Central memory CD4-positive, alpha-beta T cell (primary cell): ENCODE results near the gene OR2H2.

Experiments
- DNase-seq: peaks from one replicate; pipeline ENCODE4 v3.0.0; 2022
- total RNA-seq, 3 experiments: gene quantifications; one replicate each; lab custom pipeline; 2026; lab: John Stamatoyannopoulos, UW

The OR2H2 gene
- 0 reads per million in 3 experiments for total RNA-seq

GRCh38 chr6:29584821-29585220, at the start of gene OR2H2:
TSS of gene OR2H2 (plus strand) at chr6:29585121. CDS start at chr6:29587945, 2,824 bp downstream.
- no peak for DNase-seq

DNA sequence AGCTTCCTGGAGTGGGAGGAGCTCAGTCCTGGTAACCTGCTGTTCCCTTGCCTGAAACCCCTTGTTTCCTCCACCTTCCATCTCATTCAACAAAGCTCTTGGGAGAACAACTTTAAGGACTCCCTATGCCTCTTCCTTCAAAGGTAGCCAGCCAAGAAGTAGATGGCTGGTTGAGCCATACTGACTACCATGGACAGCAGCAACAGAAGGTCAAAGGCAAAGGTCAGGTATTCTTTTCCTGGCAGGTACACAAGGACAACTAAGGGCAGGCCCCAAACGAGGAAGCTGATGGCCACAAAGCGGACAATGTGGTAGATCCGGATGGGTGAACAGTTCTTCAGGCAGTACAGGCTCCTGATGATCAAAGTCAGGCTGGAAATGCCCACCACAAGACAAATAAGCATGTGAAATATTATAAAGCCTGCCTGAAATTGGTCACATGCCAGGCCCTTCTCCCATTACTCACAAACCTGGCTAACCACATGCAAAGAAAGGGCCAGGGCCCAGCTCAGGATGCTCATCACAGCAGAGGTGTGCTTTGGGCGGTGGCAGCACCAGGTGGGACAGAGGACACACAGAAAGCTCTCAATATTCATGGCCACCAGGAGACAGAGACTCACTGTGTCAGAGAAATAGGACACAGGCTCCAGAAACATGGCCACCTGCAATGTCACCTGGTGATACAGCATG, 47.1 kb upstream of the OR2H2 start:
- no peak for DNase-seq

DNA sequence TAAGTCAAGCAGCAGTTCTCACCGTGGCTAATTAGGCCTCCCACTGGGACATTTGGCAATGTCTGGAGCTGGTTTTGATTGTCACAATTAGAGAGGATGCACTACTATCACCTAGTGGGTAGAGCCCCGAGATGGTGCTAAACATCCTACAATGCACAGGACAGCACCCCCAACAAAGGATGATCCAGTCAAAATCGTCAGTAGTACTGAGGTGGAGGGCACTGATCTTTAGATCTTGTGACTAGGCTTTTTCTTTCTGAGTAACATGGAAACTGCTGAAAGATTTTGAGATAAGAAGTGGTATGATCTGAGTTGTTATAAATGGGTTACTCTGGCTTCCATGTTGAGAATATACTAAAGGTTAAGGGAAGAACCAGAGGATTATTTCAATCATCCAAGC, 37.3 kb upstream of the OR2H2 start:
- DNase-seq = no peak

- DNase-seq = peak; percentile 55
These were observed 32.3 kb upstream of the OR2H2 start for GRCh38 chr6:29552512-29553051.

GRCh38 chr6:29553268-29554057, 31.5 kb upstream of the OR2H2 start:
- no peak for DNase-seq

- DNase-seq = no peak
These were observed 30.2 kb upstream of the OR2H2 start for GRCh38 chr6:29554764-29555163.

DNA sequence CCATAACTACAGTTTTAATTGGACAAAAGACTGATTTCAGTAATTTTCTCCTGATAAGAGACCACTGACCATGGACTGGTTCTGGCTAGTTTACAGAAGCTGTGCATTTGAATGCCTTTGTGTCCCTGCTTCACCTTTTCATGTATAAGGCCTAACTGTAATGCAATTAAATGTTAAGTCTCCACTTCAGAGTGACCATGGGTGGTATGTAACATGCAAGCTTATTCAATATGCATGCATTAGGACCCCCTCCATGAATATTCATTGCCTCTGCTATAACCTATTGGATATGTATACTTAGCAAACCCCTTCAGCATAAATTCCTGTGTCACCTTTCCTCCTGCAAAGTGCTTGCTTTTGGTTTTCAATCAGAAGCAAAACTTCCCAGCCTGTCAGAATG, 27.6 kb upstream of the OR2H2 start:
- no peak for DNase-seq

- DNase-seq = no peak
These were observed 26.4 kb upstream of the OR2H2 start for GRCh38 chr6:29558439-29559079.

- no peak for DNase-seq
These were observed 25.2 kb upstream of the OR2H2 start, which contains the start of gene UBD for GRCh38 chr6:29559524-29560287. TSS of gene UBD (minus strand) at chr6:29559732. CDS start at chr6:29559701, 31 bp downstream.

- DNase-seq = no peak
These were observed 23.8 kb upstream of the OR2H2 start for GRCh38 chr6:29561091-29561490.

- DNase-seq = no peak
These were observed 23.2 kb upstream of the OR2H2 start for GRCh38 chr6:29561606-29562181.

- DNase-seq = no peak
These were observed 21.4 kb upstream of the OR2H2 start for GRCh38 chr6:29563435-29563965.

GRCh38 chr6:29564875-29565274, 20.0 kb upstream of the OR2H2 start:
- DNase-seq = no peak

GRCh38 chr6:29566856-29567255, 18.1 kb upstream of the OR2H2 start:
- DNase-seq = no peak

GRCh38 chr6:29567541-29567940, 17.4 kb upstream of the OR2H2 start:
- no peak for DNase-seq

DNA sequence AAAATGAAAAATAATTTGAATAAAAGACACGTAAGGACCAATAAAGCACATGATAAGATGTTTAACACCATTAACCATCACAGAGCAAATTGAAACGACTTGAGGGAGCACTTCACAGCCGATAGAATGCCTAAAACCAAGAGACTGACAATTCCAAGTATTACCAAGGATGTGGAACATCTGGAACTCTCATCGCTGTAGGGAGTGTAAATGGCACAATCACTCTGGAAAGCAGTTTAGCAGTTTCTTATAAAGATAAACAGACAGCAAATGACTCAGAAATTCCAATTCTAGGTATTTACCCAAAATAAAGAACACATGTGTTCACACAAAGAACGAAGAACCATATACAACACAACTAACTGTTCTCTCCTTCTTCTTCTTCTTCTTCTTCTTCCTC, 16.9 kb upstream of the OR2H2 start:
- DNase-seq = no peak

GRCh38 chr6:29576056-29576455, 8.9 kb upstream of the OR2H2 start:
- no peak for DNase-seq

- DNase-seq = no peak
These were observed 7.4 kb upstream of the OR2H2 start for GRCh38 chr6:29577544-29577943.

GRCh38 chr6:29589423-29590048, 4.6 kb downstream of the OR2H2 start:
- peak; percentile 33 for DNase-seq

DNA sequence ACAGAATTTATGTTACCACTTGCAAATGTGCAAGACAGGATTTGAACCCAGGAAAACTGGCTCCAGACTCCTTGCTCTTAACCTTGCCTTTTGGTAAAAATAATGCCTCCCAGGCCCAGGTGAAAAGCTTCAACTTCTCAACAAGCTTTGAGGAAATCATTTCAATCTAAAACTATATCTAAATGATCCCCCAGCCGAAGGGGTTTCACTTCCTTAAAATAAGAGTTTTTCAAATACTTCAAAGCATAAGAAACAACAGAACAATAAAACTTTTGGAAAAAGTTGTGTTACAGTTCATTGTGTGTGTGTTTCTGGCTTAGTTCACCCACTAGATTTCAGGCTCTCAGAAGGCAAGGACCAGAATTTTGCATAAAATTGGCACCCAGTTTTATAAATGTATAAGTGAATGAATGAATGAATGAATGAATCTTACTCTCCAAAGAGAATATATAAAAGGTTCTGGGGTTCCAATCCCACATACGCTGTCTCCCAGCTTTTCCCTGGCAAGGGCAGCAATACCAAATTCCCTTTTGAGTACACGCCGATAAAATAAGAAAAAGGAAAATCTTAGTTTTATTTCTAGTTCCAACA, 5.4 kb downstream of the OR2H2 start:
- no peak for DNase-seq

DNA sequence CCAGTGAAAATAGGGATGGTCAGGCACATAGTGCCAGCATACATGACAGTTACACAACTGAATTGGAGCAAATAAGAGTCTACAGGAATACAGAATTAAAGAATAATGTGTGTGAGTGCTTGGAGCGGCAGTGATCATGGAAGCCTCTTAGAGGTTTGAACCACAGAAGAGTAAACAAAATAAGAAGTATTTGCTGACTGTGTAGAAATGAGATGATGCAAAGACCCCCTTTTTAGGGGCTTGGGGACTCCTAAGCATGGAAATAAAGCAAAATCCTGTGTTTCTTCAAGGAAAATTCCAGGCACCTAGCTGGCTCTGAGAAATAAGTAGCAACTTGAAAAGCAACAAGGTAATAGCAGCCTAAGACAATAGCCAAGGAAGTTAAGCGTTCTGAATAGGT, 6.8 kb downstream of the OR2H2 start:
- DNase-seq = no peak
